ENCODE measurements around the gene SPSB2. TPM values are rescaled to one million over a fixed set of nuclear protein-coding genes. Genes with fewer than 3 reads are reported as not detected.

The SPSB2 gene
- total and polyA plus RNA-seq, 2 donors from 2014 or later, result 19.0 to 21.3 TPM

GRCh38 chr12:6831450-6831995 lies 41.6 kb downstream of the SPSB2 start:
- Histone ChIP-seq H3K27me3 (ENCODE audit: control insufficient read depth, insufficient read depth, low read length) (no peaks in the 10 kb centered on the region), H3K4me1 (ENCODE audit: control insufficient read depth in 2 of 3, insufficient read depth in 2 of 3, low read depth in 1 of 3, low read length in 3 of 3) (peaks cover 0 to 15% (median 0%) of the 10 kb centered on the region in 3 donors), H3K36me3 (ENCODE audit: control insufficient read depth in 2 of 3, insufficient read depth in 3 of 3, low read length in 3 of 3) (no peaks in the 10 kb centered on the region), H3K27ac (ENCODE audit: low read depth in 2 of 2, low read length in 2 of 2) (no peak overlapping the region), H3K9me3 (ENCODE audit: control insufficient read depth in 2 of 3, insufficient read depth in 1 of 3, low read length in 3 of 3) (no peaks in the 10 kb centered on the region), H3K9ac (ENCODE audit: low read length in 3 of 3) (no peak overlapping the region), H3K4me3 (ENCODE audit: low read length in 3 of 3) (no peak overlapping the region)
- FAIRE-seq (no peak), DNase-seq (peak in 1 of 5 donors; percentile 48)
- intact Hi-C loops (cut with DNase I), result no loop called here
- TF ChIP-seq CTCF (IDR thresholded peaks at IDR 0.05; ENCODE audit: borderline replicate concordance, extremely low read depth, insufficient read depth), result no peak

GRCh38 chr12:6830999-6831398 lies 42.1 kb downstream of the SPSB2 start:
- H3K4me1 ChIP-seq (ENCODE audit: control insufficient read depth in 2 of 3, insufficient read depth in 2 of 3, low read depth in 1 of 3, low read length in 3 of 3), result peaks cover 0 to 15% (median 0%) of the 10 kb centered on the region in 3 donors
- intact Hi-C loops (cut with DNase I), result no loop called here
- H3K9ac ChIP-seq (ENCODE audit: low read length in 3 of 3), result no peak overlapping the region
- TF ChIP-seq CTCF (IDR thresholded peaks at IDR 0.05; ENCODE audit: borderline replicate concordance, extremely low read depth, insufficient read depth), result no peak
- DNase-seq (peak in 1 of 5 donors; percentile 8), FAIRE-seq (no peak)
- no peaks in the 10 kb centered on the region for H3K36me3 ChIP-seq (ENCODE audit: control insufficient read depth in 2 of 3, insufficient read depth in 3 of 3, low read length in 3 of 3)
- no peaks in the 10 kb centered on the region for H3K27me3 ChIP-seq (ENCODE audit: control insufficient read depth, insufficient read depth, low read length)
- no peak overlapping the region for H3K4me3 ChIP-seq (ENCODE audit: low read length in 3 of 3)
- no peak overlapping the region for H3K27ac ChIP-seq (ENCODE audit: low read depth in 2 of 2, low read length in 2 of 2)
- no peaks in the 10 kb centered on the region for H3K9me3 ChIP-seq (ENCODE audit: control insufficient read depth in 2 of 3, insufficient read depth in 1 of 3, low read length in 3 of 3)

- intact Hi-C loops (cut with DNase I), result no loop called here
These were observed 42.7 kb downstream of the SPSB2 start for GRCh38 chr12:6830286-6830890.

More at GRCh38 chr12:6830286-6830890, 42.7 kb downstream of the SPSB2 start:
- no peak for FAIRE-seq
- peak in 1 of 5 donors; percentile 69 for DNase-seq
- Histone ChIP-seq H3K27me3 (ENCODE audit: control insufficient read depth, insufficient read depth, low read length) (no peaks in the 10 kb centered on the region), H3K9ac (ENCODE audit: low read length in 3 of 3) (no peak overlapping the region), H3K4me3 (ENCODE audit: low read length in 3 of 3) (no peak overlapping the region), H3K27ac (ENCODE audit: low read depth in 2 of 2, low read length in 2 of 2) (no peak overlapping the region), H3K36me3 (ENCODE audit: control insufficient read depth in 2 of 3, insufficient read depth in 3 of 3, low read length in 3 of 3) (no peaks in the 10 kb centered on the region), H3K4me1 (ENCODE audit: control insufficient read depth in 2 of 3, insufficient read depth in 2 of 3, low read depth in 1 of 3, low read length in 3 of 3) (peaks cover 0 to 16% (median 0%) of the 10 kb centered on the region in 3 donors), H3K9me3 (ENCODE audit: control insufficient read depth in 2 of 3, insufficient read depth in 1 of 3, low read length in 3 of 3) (no peaks in the 10 kb centered on the region)
- no peak for TF ChIP-seq CTCF (IDR thresholded peaks at IDR 0.05; ENCODE audit: borderline replicate concordance, extremely low read depth, insufficient read depth)
